Mesothelial cell of epicardium (in vitro differentiated cells): Measurements from ENCODE around the gene NRF1. TPM values are rescaled to one million over a fixed set of nuclear protein-coding genes. Genes with fewer than 3 reads are reported as not detected.

ENCODE experiments used
- DNase-seq, 2 experiments: peaks; one replicate each; pipeline ENCODE4 v3.0.0; 2021; ENCODE audit warnings: low spot score in 2 of 2; ENCODE audit not compliant: unreplicated experiment in 2 of 2
- H3K27ac Mint-ChIP-seq: 2 replicates; pipeline ENCODE4 v1.8.0; 2021; ENCODE audit warnings: mixed read lengths
- H3K27me3 Mint-ChIP-seq: 2 replicates; pipeline ENCODE4 v1.8.0; 2021; ENCODE audit warnings: low read depth, mixed read lengths
- H3K36me3 Mint-ChIP-seq: 2 replicates; pipeline ENCODE4 v1.8.0; 2021; ENCODE audit warnings: mixed read lengths
- H3K4me1 Mint-ChIP-seq: 2 replicates; pipeline ENCODE4 v1.8.0; 2021; ENCODE audit warnings: mixed read lengths
- H3K4me3 Mint-ChIP-seq: 2 replicates; pipeline ENCODE4 v1.8.0; 2021; ENCODE audit warnings: mild to moderate bottlenecking, moderate library complexity, mixed read lengths
- H3K9me3 Mint-ChIP-seq: 2 replicates; pipeline ENCODE4 v1.8.0; 2021; ENCODE audit warnings: mixed read lengths
- total RNA-seq: library from RNA; stranded (reverse); gene quantifications from 3 replicates; pipeline ENCODE4 v1.2.1, GENCODE V29; 2021
- TF ChIP-seq, protein P1 (sequence below): fragments of 200-600 bp; sonication (generic); IDR thresholded peaks from one replicate; pipeline ENCODE4 v1.5.0; 2021; ENCODE audit warnings: antibody characterized with exemption; ENCODE audit not compliant: unreplicated experiment

The NRF1 gene
- total RNA-seq, 1 donor from 2014 or later = 26.3 TPM

DNA sequence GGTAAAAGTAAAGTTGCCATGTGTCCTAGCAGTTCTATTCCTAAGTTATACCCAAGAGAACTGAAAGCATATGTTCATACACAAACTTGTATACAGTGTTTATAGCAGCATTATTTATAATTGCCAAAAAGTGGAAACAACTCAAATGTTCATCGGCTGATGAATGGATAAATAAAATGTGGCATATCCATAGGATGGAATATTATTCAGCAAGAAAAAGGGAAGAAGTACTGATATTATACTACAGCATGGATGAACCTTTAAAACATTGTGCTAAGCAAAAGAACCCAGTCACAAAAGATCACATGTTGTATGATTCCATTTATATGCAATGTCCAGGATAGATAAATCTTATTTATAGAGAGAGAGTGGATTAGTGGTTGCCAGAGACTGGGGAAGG is 68.9 kb downstream of the NRF1 start:
- TF ChIP-seq, protein P1, sequence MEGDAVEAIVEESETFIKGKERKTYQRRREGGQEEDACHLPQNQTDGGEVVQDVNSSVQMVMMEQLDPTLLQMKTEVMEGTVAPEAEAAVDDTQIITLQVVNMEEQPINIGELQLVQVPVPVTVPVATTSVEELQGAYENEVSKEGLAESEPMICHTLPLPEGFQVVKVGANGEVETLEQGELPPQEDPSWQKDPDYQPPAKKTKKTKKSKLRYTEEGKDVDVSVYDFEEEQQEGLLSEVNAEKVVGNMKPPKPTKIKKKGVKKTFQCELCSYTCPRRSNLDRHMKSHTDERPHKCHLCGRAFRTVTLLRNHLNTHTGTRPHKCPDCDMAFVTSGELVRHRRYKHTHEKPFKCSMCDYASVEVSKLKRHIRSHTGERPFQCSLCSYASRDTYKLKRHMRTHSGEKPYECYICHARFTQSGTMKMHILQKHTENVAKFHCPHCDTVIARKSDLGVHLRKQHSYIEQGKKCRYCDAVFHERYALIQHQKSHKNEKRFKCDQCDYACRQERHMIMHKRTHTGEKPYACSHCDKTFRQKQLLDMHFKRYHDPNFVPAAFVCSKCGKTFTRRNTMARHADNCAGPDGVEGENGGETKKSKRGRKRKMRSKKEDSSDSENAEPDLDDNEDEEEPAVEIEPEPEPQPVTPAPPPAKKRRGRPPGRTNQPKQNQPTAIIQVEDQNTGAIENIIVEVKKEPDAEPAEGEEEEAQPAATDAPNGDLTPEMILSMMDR = no peak
- Mint-ChIP-seq H3K9me3 (peaks cover 15% of the 10 kb centered on the region), H3K36me3 (peaks cover 40% of the 10 kb centered on the region), H3K27ac (no peak overlapping the region), H3K4me1 (peaks cover 3% of the 10 kb centered on the region), H3K27me3 (no peaks in the 10 kb centered on the region), H3K4me3 (no peak overlapping the region)
- DNase-seq = no peak

DNA sequence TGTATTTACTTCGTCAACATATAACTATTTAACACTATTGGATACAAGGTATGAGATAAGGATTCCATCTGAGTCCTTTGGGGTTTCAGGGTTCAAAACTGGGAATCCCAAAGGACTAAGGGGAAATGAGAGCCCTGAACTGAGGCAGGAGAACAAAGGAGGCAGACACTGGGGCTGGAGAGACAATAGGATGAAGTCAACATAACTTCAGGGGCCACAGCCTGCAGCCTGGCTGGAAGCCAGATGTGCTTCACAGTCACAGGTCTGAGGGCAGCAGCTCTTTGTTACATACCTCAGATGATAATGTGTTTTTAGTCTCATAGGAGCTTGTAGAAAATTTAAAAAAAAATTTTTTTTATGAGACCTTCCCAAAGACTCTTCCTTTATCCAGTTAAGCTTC is 73.3 kb downstream of the NRF1 start:
- H3K27ac Mint-ChIP-seq = peak overlapping the region; percentile 88

DNA sequence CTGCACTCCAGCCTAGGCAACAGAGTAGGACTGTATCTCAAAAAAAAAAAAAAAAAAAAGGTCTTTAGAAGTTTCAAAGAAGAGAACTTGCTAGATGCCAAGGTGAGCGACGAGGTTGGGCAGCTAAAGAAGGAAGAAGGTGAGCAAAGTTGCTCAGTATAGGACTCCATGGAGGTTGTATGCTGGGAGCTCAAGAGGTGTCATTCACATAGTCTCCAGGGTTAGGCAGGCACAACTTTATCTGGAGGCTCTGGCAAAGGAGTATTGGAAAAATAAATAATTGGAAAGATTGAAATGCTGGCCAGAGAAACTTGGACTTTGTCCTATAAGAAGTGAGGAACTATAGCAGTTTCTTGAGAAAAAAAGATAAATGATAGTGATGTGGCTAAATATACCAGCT is 74.5 kb downstream of the NRF1 start:
- Mint-ChIP-seq H3K4me1 (peaks cover 6% of the 10 kb centered on the region), H3K27me3 (no peaks in the 10 kb centered on the region), H3K27ac (no peak overlapping the region), H3K36me3 (peaks cover 4% of the 10 kb centered on the region), H3K4me3 (no peak overlapping the region), H3K9me3 (no peaks in the 10 kb centered on the region)
- TF ChIP-seq, protein P1 = no peak
- no peak for DNase-seq

More for the DNA sequence above, 73.3 kb downstream of the NRF1 start:
- peaks cover 4% of the 10 kb centered on the region for H3K9me3 Mint-ChIP-seq
- no peaks in the 10 kb centered on the region for H3K27me3 Mint-ChIP-seq
- H3K36me3 Mint-ChIP-seq = peaks cover 9% of the 10 kb centered on the region
- TF ChIP-seq, protein P1 = no peak
- DNase-seq = no peak
- H3K4me3 Mint-ChIP-seq = no peak overlapping the region
- peaks cover 3% of the 10 kb centered on the region for H3K4me1 Mint-ChIP-seq

DNA sequence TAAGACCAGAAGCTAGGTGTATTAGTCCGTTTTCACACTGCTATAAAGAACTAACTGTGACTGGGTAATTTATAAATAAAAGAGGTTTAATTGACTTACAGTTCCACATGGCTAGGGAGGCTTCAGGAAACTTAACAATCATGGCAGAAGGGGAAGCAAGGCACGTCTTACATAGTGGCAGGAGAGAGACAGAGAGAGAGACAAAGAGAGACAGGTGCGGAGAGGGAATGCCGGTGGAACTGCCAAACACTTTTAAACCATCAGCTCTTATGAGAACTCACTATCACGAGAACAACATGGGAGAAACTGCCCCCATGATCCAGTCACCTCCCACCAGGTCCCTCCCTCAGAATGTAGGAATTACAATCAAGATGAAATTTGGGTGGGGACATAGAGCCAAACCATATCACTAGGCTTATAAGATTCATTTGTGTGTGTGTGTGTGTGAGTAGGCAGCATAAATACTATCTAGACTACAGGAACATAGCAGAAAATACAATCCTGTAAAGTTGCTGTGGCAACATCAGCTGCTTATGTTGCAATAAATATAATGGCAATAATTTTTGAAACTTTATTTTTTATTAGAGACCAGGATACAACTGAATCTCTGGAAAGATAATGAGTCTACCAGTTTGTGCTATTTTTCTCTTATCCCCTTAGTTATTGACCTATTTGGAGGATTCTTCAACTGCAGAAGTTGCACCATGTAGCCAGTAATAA is 77.1 kb downstream of the NRF1 start:
- Mint-ChIP-seq H3K9me3 (no peaks in the 10 kb centered on the region), H3K27me3 (no peaks in the 10 kb centered on the region), H3K27ac (no peak overlapping the region), H3K36me3 (peaks cover 19% of the 10 kb centered on the region), H3K4me3 (no peak overlapping the region), H3K4me1 (peaks cover 6% of the 10 kb centered on the region)
- no peak for DNase-seq
- TF ChIP-seq, protein P1 = no peak

DNA sequence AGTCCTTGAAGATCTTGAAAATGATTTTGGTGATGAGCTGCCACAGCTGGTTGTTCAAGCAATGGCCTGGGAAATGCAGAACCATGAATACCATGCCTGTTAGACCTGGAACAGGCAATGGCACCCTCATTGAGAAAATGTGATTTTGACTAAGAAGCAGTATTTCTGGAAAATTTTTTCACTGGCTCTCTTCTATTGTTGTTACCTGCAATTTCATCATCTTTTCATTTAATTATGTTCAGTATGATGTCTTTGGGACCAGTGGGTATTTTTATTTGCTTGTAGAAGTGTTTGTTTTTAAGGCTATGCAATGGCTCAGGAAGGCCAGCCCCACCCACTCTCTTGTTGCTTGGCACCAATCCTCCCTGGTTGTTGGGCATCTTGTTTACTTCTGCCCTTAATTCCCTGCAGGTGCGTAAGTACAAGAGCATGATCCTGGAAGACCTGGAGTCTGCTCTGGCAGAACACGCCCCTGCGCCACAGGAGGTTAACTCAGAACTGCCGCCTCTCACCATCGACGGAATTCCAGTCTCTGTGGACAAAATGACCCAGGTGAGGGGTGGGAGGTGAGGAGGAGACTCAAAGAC is 78.6 kb downstream of the NRF1 start:
- Mint-ChIP-seq H3K27ac (no peak overlapping the region), H3K9me3 (no peaks in the 10 kb centered on the region), H3K4me1 (peaks cover 2% of the 10 kb centered on the region), H3K4me3 (no peak overlapping the region), H3K36me3 (peaks cover 20% of the 10 kb centered on the region), H3K27me3 (no peaks in the 10 kb centered on the region)
- DNase-seq = no peak
- TF ChIP-seq, protein P1 = no peak
